ENCODE results near the gene GRB14.

DNA sequence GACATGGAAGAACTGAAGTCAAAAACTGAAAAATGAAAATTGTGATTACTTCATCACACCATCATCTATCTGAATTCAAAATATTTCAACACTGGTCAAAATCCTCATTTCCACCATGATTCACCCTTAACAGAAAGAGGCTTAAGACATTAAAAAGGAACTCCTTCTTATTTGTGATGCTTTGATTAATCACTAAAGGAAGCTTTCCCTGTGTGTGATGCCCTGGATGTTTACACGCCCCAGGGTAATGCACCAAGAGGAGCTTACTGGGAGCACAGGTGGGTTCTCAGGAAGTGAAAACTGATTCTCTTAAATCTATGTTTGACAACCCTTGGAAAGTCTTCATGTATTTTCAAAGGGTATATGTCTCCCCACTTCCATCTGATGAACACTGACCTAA lies 11.5 kb downstream of the GRB14 start:
- TF ChIP-seq POLR2AphosphoS5 (IDR thresholded peaks at IDR 0.05) = no peak
- TF ChIP-seq, protein P1, sequence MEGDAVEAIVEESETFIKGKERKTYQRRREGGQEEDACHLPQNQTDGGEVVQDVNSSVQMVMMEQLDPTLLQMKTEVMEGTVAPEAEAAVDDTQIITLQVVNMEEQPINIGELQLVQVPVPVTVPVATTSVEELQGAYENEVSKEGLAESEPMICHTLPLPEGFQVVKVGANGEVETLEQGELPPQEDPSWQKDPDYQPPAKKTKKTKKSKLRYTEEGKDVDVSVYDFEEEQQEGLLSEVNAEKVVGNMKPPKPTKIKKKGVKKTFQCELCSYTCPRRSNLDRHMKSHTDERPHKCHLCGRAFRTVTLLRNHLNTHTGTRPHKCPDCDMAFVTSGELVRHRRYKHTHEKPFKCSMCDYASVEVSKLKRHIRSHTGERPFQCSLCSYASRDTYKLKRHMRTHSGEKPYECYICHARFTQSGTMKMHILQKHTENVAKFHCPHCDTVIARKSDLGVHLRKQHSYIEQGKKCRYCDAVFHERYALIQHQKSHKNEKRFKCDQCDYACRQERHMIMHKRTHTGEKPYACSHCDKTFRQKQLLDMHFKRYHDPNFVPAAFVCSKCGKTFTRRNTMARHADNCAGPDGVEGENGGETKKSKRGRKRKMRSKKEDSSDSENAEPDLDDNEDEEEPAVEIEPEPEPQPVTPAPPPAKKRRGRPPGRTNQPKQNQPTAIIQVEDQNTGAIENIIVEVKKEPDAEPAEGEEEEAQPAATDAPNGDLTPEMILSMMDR (IDR thresholded peaks at IDR 0.05 in 8 of 11, conservative IDR thresholded peaks at IDR 0.05 in 3 of 11) = no peak

Data from spleen (tissue), 7 donors.